Ovary (tissue), 9 donors: ENCODE measurements around the gene BPI. TPM values are rescaled to one million over a fixed set of nuclear protein-coding genes. Genes with fewer than 3 reads are reported as not detected.

Source experiments
- DNase-seq, 5 donors: peaks; one replicate each; pipeline ENCODE4 v3.0.0-alpha.2; 2019 to 2020
- H3K27ac ChIP-seq, 2 donors: fragments of 200-600 bp; one replicate each; pipeline versions ENCODE4 v1.5.1 to v1.8.0; 2019 to 2022
- H3K27me3 ChIP-seq: fragments of 200-600 bp; one replicate; pipeline ENCODE4 v1.8.0; 2022
- H3K36me3 ChIP-seq: fragments of 200-600 bp; sonication (generic); one replicate; pipeline ENCODE4 v1.5.1; 2019
- H3K4me1 ChIP-seq: one replicate; pipeline ENCODE4 v1.8.1; 2013; ENCODE audit warnings: mild to moderate bottlenecking, moderate library complexity; ENCODE audit not compliant: insufficient read depth
- H3K4me3 ChIP-seq: fragments of 200-600 bp; sonication (generic); one replicate; pipeline ENCODE4 v1.5.1; 2017
- H3K9me3 ChIP-seq, 2 donors: fragments of 200-600 bp in 1 of 2; sonication (generic) in 1 of 2; one replicate each; pipeline versions ENCODE4 v1.5.1 to v1.8.1; 2013 to 2019; ENCODE audit warnings: mild to moderate bottlenecking in 1 of 2, moderate library complexity in 1 of 2
- CTCF ChIP-seq, 3 donors: fragments of 450-650 bp in 2 of 3; fragments of 200-600 bp in 1 of 3; IDR thresholded peaks; one replicate each; pipeline versions ENCODE4 v1.5.1 to v1.8.0; 2016 to 2022; ENCODE audit warnings: antibody characterized with exemption in 3 of 3, mild to moderate bottlenecking in 1 of 3
- EP300 ChIP-seq: sonication (generic); formaldehyde crosslinking; IDR thresholded peaks from one replicate; pipeline ENCODE4 v1.6.1; 2017; ENCODE audit warnings: antibody characterized with exemption
- POLR2A ChIP-seq: fragments of 450-650 bp; IDR thresholded peaks from one replicate; pipeline ENCODE4 v1.6.1; 2017; ENCODE audit warnings: antibody characterized with exemption, mild to moderate bottlenecking, moderate library complexity
- WGBS, 3 donors: extraction: QIAGEN DNeasy Blood & Tissue Kit in 1 of 3; methylation state at CpG; one replicate each; pipeline versions ENCODE4 v1.1.5 to v1.1.7; 2013 to 2017; 5-methylcytosine and 5-hydroxymethylcytosine counted together
- intact Hi-C, 4 donors: fragments of 100-400 bp; cut with DNase I; formaldehyde crosslinking; loops; one replicate each; pipeline versions ENCODE4 v1.11.0 to v1.15.1; 2022 to 2023
- polyA plus RNA-seq, 2 donors: library from polyadenylated mRNA; stranded (reverse); fragments of 200-250 nt in 1 of 2; fragments of 350-450 nt in 1 of 2; fragmentation: Illumina TruSeq in 1 of 2; extraction: RNeasy Lipid Tissue Mini Kit (QIAGEN cat#74804) in 1 of 2; gene quantifications; one replicate each; pipeline ENCODE4 v1.2.3, GENCODE V29; 2013 to 2014
- total RNA-seq, 7 donors: library from RNA; depleted of rRNA in 2 of 7; stranded (reverse); fragments of >200 nt in 2 of 7; fragmentation: NEBNext Ultra II Directional in 3 of 7; extraction: Animal tissue kit (Norgen Biotek cat#: 25700) in 3 of 7; gene quantifications; one replicate each; pipeline versions ENCODE4 v1.1.0 to v1.2.4, GENCODE V29; 2016 to 2023
- donor health status: DM: no; HTN: no; CAD: no; lungs with moderate emphysema.
- donor health status: DM: no; HTN: no; CAD: no.
- donor health status: Bipolar disorder and iron deficiency.
- donor health status: DM: yes; HTN: yes; CAD: no.
- donor health status: DM: no; HTN: no; CAD: no.
- donor health status: DM: yes; HTN: yes; CAD: no.

BPI gene
- total and polyA plus RNA-seq, 9 donors: 0.43 to 2.9 (median 1.1) TPM; not detected in 1

- Histone ChIP-seq H3K36me3 (no peaks in the 10 kb centered on the region), H3K9me3 (no peaks in the 10 kb centered on the region), H3K4me1 (peaks cover 2% of the 10 kb centered on the region), H3K4me3 (no peak overlapping the region), H3K27me3 (no peaks in the 10 kb centered on the region), H3K27ac (no peak overlapping the region)
- intact Hi-C loops: no loop called here
- DNase-seq: no peak
- 62 to 65% (median 64%) methylated on average over 7 of the region's 7 CpGs for WGBS, 3 donors
- TF ChIP-seq POLR2A: no peak
- TF ChIP-seq CTCF (IDR thresholded peaks at IDR 0.05): no peak
- no peak for TF ChIP-seq EP300
Measured at GRCh38 chr20:38293491-38294065, 10.4 kb upstream of the BPI start.

- no peaks in the 10 kb centered on the region for H3K9me3 ChIP-seq
- intact Hi-C loops: no loop called here
- H3K27me3 ChIP-seq: no peaks in the 10 kb centered on the region
- peaks cover 3% of the 10 kb centered on the region for H3K4me1 ChIP-seq
- no peak overlapping the region for H3K27ac ChIP-seq
- no peak for DNase-seq
- no peak for TF ChIP-seq CTCF (IDR thresholded peaks at IDR 0.05)
- 92 to 96% (median 95%) methylated on average over 11 of the region's 11 CpGs for WGBS, 3 donors
- no peak overlapping the region for H3K4me3 ChIP-seq
- H3K36me3 ChIP-seq: no peaks in the 10 kb centered on the region
Measured at GRCh38 chr20:38294076-38294591, 9.8 kb upstream of the BPI start.

GRCh38 chr20:38295811-38296210 is 8.1 kb upstream of the BPI start:
- no peaks in the 10 kb centered on the region for H3K36me3 ChIP-seq
- peaks cover 8% of the 10 kb centered on the region for H3K4me1 ChIP-seq
- intact Hi-C loops: loop anchor here in 1 of 4 donors (5.0 kb wide), 1 partner anchor 49 kb away; no protein-coding TSS in a partner anchor
- TF ChIP-seq EP300: no peak
- TF ChIP-seq CTCF (IDR thresholded peaks at IDR 0.05): no peak
- TF ChIP-seq POLR2A: no peak
- H3K27ac ChIP-seq: no peak overlapping the region
- no peak for DNase-seq
- WGBS, 3 donors: 86 to 95% (median 87%) methylated on average over 5 of the region's 5 CpGs
- no peaks in the 10 kb centered on the region for H3K27me3 ChIP-seq
- no peak overlapping the region for H3K4me3 ChIP-seq
- H3K9me3 ChIP-seq: no peaks in the 10 kb centered on the region

- intact Hi-C loops: loop anchor here in 1 of 4 donors (5.0 kb wide), 1 partner anchor 49 kb away; no protein-coding TSS in a partner anchor
- H3K36me3 ChIP-seq: no peaks in the 10 kb centered on the region
- H3K4me1 ChIP-seq: peaks cover 8% of the 10 kb centered on the region
- 68 to 69% (median 68%) methylated on average over 11 of the region's 11 CpGs for WGBS, 3 donors
- no peaks in the 10 kb centered on the region for H3K9me3 ChIP-seq
- no peak overlapping the region for H3K4me3 ChIP-seq
- DNase-seq: no peak
- H3K27me3 ChIP-seq: no peaks in the 10 kb centered on the region
- TF ChIP-seq CTCF (IDR thresholded peaks at IDR 0.05) (no peak), EP300 (no peak), POLR2A (no peak)
- H3K27ac ChIP-seq: no peak overlapping the region
Measured at GRCh38 chr20:38296433-38296832, 7.5 kb upstream of the BPI start.
